Suprapubic skin (tissue), 4 donors: ENCODE results near the gene ST6GAL1. TPM values are rescaled to one million over a fixed set of nuclear protein-coding genes. Genes with fewer than 3 reads are reported as not detected.

Experiments used
- DNase-seq, 2 donors: peaks; one replicate each; pipeline ENCODE4 v3.0.0-alpha.2; 2019; ENCODE audit warnings: low spot score in 2 of 2
- H3K27ac ChIP-seq: fragments of 200-600 bp; sonication (generic); one replicate; pipeline ENCODE4 v1.5.1; 2019
- H3K27me3 ChIP-seq: fragments of 200-600 bp; sonication (generic); one replicate; pipeline ENCODE4 v1.5.1; 2019
- H3K36me3 ChIP-seq: fragments of 200-600 bp; sonication (generic); one replicate; pipeline ENCODE4 v1.5.1; 2019
- H3K4me1 ChIP-seq: fragments of 200-600 bp; sonication (generic); one replicate; pipeline ENCODE4 v1.5.1; 2019
- H3K4me3 ChIP-seq: fragments of 200-600 bp; sonication (generic); one replicate; pipeline ENCODE4 v1.5.1; 2019; ENCODE audit warnings: mild to moderate bottlenecking
- H3K9me3 ChIP-seq: fragments of 200-600 bp; sonication (generic); one replicate; pipeline ENCODE4 v1.5.1; 2019
- CTCF ChIP-seq, 2 donors: fragments of 200-600 bp in 1 of 2; fragments of 450-650 bp in 1 of 2; sonication (generic) in 1 of 2; IDR thresholded peaks; one replicate each; pipeline ENCODE4 v1.5.1; 2016 to 2019; ENCODE audit warnings: antibody characterized with exemption in 2 of 2, mild to moderate bottlenecking in 1 of 2, moderate library complexity in 1 of 2
- EP300 ChIP-seq: sonication (generic); formaldehyde crosslinking; IDR thresholded peaks from one replicate; pipeline ENCODE4 v1.6.1; 2017; ENCODE audit warnings: antibody characterized with exemption
- POLR2A ChIP-seq, 2 donors: fragments of 450-650 bp; IDR thresholded peaks; one replicate each; pipeline ENCODE4 v1.6.1; 2017; ENCODE audit warnings: antibody characterized with exemption in 2 of 2, mild to moderate bottlenecking in 2 of 2, moderate library complexity in 2 of 2
- POLR2AphosphoS5 ChIP-seq, 3 donors: sonication (generic); formaldehyde crosslinking; IDR thresholded peaks; one replicate each; pipeline ENCODE4 v1.6.1; 2017; ENCODE audit warnings: antibody characterized with exemption in 3 of 3
- WGBS: methylation state at CpG from one replicate; pipeline ENCODE4 v1.1.5; 2018; 5-methylcytosine and 5-hydroxymethylcytosine counted together
- total RNA-seq, 4 donors: library from RNA; depleted of rRNA; stranded (reverse); fragments of >200 nt; gene quantifications; one replicate each; pipeline ENCODE4 v1.1.0, GENCODE V29; 2016

ST6GAL1 gene
- total RNA-seq, 4 donors from 2014 or later: 23.9 to 42.2 (median 31.9) TPM

GRCh38 chr3:187042874-187043458, 112.6 kb downstream of the ST6GAL1 start:
- Histone ChIP-seq H3K4me1 (peaks cover 3% of the 10 kb centered on the region), H3K9me3 (no peaks in the 10 kb centered on the region), H3K36me3 (peaks cover 4% of the 10 kb centered on the region), H3K4me3 (no peak overlapping the region), H3K27ac (no peak overlapping the region), H3K27me3 (no peaks in the 10 kb centered on the region)
- no peak for TF ChIP-seq POLR2A (IDR thresholded peaks at IDR 0.05)
- TF ChIP-seq POLR2AphosphoS5 (IDR thresholded peaks at IDR 0.05): no peak
- TF ChIP-seq EP300: no peak
- TF ChIP-seq CTCF (IDR thresholded peaks at IDR 0.05): no peak
- 99% methylated on average over 8 of the region's 8 CpGs for WGBS
- no peak for DNase-seq

- TF ChIP-seq POLR2A (IDR thresholded peaks at IDR 0.05) (no peak), EP300 (no peak), POLR2AphosphoS5 (IDR thresholded peaks at IDR 0.05) (no peak), CTCF (IDR thresholded peaks at IDR 0.05) (no peak)
- Histone ChIP-seq H3K27ac (peak overlapping the region; percentile 33), H3K4me1 (peaks cover 3% of the 10 kb centered on the region)
Observed at GRCh38 chr3:187044206-187044605, 113.9 kb downstream of the ST6GAL1 start.

DNA sequence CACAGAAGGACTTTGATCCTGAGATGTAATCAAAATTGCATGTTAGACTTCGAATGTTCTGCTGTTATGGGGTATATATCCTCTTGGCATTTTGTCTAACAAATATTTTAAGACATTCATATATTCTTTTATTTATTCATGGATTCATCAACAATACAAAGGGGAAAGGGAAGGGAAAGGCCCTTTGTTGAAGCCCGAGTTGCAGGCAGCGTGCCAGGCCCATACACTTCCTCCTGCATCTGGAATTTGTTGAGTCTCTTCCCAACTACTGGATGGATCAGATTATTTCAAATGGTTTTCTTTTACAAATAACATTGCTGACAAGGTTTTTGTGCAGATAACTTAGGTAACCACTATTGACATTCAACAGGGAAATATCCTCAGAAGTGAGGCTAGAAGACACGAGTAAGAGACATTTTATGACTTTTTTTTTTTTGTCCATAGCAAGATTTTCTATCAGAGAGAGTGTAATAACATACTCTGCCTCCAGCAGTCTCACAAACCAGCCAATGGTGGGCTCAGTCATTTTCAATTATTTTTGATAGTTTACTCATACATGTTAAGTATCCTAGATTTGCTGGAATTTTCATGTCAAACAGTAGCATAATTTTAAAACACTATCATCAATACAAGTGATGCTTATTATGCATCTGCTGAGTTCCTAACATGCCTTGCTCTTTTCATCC, 114.7 kb downstream of the ST6GAL1 start:
- H3K4me3 ChIP-seq: no peak overlapping the region
- no peak overlapping the region for H3K27ac ChIP-seq
- WGBS: 56% methylated on average over 4 of the region's 4 CpGs
- H3K9me3 ChIP-seq: no peaks in the 10 kb centered on the region
- TF ChIP-seq POLR2AphosphoS5 (IDR thresholded peaks at IDR 0.05) (no peak), CTCF (IDR thresholded peaks at IDR 0.05) (no peak), EP300 (no peak), POLR2A (IDR thresholded peaks at IDR 0.05) (no peak)
- no peak for DNase-seq
- no peaks in the 10 kb centered on the region for H3K36me3 ChIP-seq
- H3K4me1 ChIP-seq: peaks cover 3% of the 10 kb centered on the region
- H3K27me3 ChIP-seq: no peaks in the 10 kb centered on the region

More at GRCh38 chr3:187044206-187044605, 113.9 kb downstream of the ST6GAL1 start:
- no peaks in the 10 kb centered on the region for H3K9me3 ChIP-seq
- no peak for DNase-seq
- H3K36me3 ChIP-seq: no peaks in the 10 kb centered on the region
- H3K4me3 ChIP-seq: no peak overlapping the region
- 82% methylated on average over 3 of the region's 3 CpGs for whole genome bisulfite sequencing
- no peaks in the 10 kb centered on the region for H3K27me3 ChIP-seq

DNA sequence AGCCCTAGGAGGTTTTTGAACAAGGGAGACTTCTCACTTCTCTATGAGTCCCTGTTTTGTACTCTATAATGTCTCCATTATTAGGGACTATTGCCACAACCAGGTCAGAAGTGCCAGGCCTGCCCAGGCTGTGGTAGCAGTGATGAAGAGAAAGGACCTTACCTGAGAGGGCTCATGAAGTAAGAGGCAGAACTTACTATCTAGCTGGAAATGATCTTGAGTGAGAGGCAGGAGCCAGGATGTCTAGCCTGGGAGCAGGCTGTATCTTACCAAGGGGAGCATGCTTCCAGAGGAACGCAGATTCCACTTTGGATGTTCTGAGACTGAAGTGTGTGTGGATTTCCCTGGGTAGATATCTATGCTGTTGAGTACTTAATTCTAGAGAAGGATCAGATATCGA, 115.7 kb downstream of the ST6GAL1 start:
- H3K4me3 ChIP-seq: no peak overlapping the region
- TF ChIP-seq EP300 (no peak), CTCF (IDR thresholded peaks at IDR 0.05) (no peak)

GRCh38 chr3:187049462-187050101, 119.3 kb downstream of the ST6GAL1 start:
- Histone ChIP-seq H3K4me3 (no peak overlapping the region), H3K9me3 (peaks cover 6% of the 10 kb centered on the region), H3K27ac (no peak overlapping the region), H3K4me1 (no peaks in the 10 kb centered on the region), H3K27me3 (no peaks in the 10 kb centered on the region), H3K36me3 (peaks cover 10% of the 10 kb centered on the region)
- TF ChIP-seq POLR2AphosphoS5 (IDR thresholded peaks at IDR 0.05): no peak
- no peak for TF ChIP-seq EP300
- TF ChIP-seq CTCF (IDR thresholded peaks at IDR 0.05): no peak
- TF ChIP-seq POLR2A (IDR thresholded peaks at IDR 0.05): no peak
- no peak for DNase-seq
- 83% methylated on average over 5 of the region's 5 CpGs for WGBS

More for the DNA sequence above, 115.7 kb downstream of the ST6GAL1 start:
- DNase-seq: no peak
- H3K36me3 ChIP-seq: no peaks in the 10 kb centered on the region
- WGBS: 100% methylated on average over 2 of the region's 2 CpGs
- no peak overlapping the region for H3K27ac ChIP-seq
- peaks cover 3% of the 10 kb centered on the region for H3K4me1 ChIP-seq
- no peaks in the 10 kb centered on the region for H3K27me3 ChIP-seq
- H3K9me3 ChIP-seq: no peaks in the 10 kb centered on the region
